A172 (cell line): Measurements from ENCODE around the gene TCERG1L. TPM values are rescaled to one million over a fixed set of nuclear protein-coding genes. Genes with fewer than 3 reads are reported as not detected.

Experiments used
- DNase-seq: peaks from one replicate; pipeline ENCODE4 v3.0.0-alpha.2; 2015; ENCODE audit warnings: low spot score
- total RNA-seq: library from RNA; depleted of rRNA; stranded (reverse); fragments of >200 nt; shearing (Covaris generic); gene quantifications from 2 replicates; pipeline ENCODE4 v1.2.3, GENCODE V29; 2014

The TCERG1L gene
- total RNA-seq, 1 experiment from 2014 or later: not detected

GRCh38 chr10:131126321-131127137, 185.0 kb downstream of the TCERG1L start:
- no peak for DNase-seq

- DNase-seq: no peak
These were observed 185.9 kb downstream of the TCERG1L start for GRCh38 chr10:131125511-131126225.

DNA sequence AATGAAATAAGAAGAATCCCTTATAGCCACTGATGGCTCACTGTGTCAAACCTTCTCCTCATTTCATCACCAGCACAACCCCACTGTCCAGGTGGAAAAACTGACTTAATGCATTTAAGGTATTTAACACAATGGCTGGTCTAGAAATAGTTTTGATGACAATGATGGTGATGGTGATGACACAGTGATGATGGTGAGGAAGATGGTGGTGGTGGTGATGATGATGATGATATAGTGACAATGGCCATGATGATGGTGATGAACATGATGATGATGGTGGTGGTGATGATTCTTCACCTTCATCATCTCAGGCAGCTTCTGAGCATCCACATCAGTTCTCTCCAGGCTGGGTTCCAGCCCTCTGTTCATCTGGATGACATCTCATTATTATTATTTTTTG, 186.6 kb downstream of the TCERG1L start:
- no peak for DNase-seq

DNA sequence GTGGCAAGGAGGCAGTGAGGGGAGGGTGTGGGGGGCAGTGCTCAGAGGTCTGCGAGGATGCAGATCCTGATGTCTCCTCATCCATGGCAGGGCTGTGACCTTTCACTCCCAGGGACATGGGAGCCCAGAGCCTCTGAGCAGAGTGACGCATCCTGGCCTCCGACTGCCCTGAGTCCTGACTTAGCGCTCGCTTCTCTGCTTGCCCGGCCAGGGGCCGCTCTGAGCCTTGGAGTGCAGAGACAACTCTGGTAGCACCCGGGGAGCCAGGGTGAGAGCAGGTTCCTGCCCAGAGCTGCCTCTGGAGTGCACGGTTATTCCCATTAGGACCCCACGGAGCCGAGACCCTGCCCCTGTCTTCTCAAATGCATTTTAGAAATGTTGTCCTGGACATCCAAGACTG, 188.0 kb downstream of the TCERG1L start:
- DNase-seq: no peak

GRCh38 chr10:131121511-131122035, 189.9 kb downstream of the TCERG1L start:
- no peak for DNase-seq

DNA sequence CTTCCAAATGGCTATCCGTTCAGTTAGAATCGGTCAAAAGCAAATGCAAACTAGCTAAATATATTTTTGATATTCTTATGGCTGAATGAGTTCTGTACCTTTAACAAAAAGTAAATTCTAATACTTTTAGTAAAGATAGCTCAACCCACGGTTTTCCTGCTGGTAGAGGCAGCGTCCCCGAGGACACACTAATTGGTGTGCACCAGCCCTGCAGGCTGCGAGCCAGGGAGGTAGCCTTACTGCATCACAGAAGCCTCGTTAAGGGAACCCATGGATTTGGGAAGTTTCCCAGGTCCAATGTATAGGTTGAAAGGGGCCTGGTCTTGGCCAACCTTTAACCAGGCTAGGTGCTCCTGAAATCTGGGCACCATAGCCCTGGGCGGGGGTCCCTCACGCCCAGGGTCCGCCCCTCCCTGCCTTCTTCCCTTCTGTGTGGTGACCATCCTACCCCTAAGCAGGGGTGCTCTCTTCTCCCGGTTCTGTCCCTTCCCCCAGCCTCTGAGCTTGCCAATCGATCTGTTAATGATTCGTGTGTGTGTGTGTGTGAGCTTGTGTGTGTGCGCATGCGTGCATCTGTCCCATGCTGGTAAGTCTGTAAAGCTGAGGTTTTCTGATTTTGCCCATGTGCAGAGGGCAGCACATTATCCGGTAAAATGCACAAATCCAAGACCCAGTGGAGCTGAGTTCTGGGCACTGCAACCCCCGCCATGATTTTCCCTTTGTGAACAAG, 191.7 kb downstream of the TCERG1L start:
- no peak for DNase-seq

GRCh38 chr10:131117416-131118212, 193.9 kb downstream of the TCERG1L start:
- DNase-seq: no peak

GRCh38 chr10:131116991-131117375, 194.5 kb downstream of the TCERG1L start:
- DNase-seq: no peak

DNA sequence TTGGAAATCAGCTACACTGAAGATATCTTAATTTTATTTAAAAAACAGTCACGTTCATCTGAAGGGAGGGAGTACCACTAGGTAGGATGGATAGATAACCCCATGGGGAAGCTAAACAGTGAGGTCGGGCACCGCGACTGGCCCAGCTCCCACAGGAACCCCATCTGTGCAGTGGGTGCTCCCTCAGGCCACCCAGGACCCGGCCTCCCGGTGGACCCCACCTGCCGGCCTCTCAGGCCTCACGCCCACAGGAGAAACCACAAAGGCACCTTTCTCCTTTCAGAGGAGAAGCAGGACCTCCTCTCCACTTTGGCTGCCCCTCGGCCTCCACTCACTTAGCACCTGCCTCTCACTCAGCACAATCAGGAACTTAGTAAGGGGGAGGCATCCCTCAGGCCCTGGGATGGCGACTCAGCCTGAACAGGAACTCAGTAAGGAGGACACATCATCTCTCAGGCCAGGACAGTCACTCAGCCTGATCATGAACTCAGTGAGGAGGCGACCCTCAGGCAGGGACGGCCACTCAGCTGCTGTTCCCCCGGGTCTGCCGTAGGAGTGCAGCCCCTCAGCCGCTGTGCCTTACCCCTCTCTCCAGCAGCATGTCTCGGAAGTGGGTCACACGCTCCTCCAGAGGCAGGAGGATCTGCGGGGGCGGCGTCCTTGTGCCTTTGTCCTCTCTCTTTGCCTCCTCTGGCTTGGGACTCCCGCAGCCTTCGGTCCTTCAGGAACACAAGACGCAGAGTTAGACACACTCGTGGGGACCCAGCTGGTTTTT, 195.1 kb downstream of the TCERG1L start:
- no peak for DNase-seq

- no peak for DNase-seq
These were observed 195.7 kb downstream of the TCERG1L start for GRCh38 chr10:131115801-131116200.

- DNase-seq: no peak
These were observed 196.2 kb downstream of the TCERG1L start for GRCh38 chr10:131115321-131115720.

DNA sequence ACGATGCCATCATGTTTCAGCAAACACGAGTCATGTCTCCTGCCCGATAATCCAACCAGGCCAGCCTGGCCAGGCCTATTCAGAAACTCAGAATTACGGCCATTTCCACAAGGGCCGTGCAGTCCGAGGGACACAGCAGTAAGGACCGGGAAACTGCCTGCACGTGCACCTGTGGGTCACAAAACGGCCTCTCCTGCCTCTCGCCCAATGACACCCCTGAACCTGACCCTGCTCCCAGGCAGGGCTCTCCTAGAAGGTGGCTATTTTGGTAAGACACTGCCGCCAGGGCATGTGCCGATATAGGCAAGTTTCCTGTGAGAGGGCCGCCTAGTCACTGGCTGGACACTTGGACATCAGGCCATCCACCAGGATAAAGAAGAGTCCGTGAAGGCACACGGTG, 196.7 kb downstream of the TCERG1L start:
- no peak for DNase-seq

DNA sequence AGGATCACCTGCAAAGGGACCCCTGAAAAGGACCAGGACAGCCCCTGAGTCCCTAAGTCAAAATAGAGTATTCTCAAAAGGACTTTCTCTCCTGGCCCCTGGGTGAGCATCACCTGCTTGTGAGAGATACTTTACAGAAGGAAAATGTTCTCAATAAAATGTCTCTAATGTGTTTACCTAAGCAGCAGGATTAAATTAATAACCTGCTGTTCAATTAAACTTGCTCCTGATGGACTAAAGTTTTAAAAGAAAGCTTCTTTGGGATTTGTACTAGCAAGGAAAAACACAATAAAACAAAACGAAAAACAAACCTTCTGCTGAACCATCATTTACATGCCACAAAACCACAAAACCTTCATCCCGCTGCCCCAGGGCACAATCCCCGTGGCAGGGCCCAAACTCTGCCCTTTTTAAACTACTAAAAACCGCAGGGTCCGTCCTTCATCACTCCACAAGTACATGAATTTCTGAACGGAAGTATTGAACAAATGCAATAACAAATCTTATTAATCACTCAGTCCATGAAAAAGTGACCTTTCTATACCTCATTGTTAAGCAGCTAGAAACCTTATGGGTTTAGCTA, 197.7 kb downstream of the TCERG1L start:
- no peak for DNase-seq

DNA sequence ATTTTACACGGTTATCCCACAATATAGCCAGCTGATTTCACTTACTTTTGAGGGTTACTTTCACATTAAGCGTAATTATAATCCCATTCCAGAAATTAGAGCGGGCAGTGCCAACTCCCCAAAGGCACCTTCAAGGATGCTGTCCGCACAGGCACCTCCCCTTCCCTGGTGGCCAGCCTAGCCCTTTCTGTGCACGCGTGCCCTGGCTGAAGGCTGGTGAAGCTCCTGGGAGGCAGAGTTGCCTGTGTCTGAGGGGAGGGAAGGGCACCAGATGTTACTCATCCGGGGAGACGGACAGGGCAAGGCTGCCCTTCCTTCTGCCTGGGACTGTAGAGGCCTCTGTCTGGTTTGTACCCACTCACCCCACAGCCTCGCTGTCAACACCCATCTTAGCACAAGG, 198.4 kb downstream of the TCERG1L start:
- no peak for DNase-seq

GRCh38 chr10:131112691-131113090, 198.8 kb downstream of the TCERG1L start:
- no peak for DNase-seq

DNA sequence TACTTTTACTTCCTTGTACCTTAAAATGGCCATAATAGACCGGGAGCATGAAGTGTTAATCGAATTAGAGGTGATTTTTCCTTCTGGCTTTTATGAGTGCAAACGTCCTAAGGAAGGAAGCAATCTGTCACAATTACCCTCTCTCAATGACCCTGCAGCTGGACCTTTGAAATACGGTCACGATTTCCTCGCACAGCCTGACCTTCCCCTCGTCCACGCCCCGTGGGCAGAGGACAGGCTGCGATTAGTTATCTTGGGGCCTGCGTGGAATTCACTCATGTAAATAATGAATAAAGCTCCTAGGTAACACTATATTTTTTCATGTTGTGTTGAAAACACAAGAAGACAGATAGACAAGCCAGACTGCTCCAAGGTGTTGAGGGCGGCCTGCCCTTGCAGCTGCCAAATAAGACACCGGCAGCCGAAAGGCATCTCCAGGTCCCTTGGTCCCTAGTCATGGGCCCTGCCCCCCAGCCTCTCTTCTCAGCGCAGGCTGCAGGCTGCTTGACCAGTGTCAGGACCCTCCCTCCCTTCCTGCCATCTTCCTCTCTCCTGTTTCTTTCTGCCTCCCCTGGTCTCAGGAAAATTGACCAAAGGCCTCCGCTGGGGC, 199.9 kb downstream of the TCERG1L start:
- no peak for DNase-seq

DNA sequence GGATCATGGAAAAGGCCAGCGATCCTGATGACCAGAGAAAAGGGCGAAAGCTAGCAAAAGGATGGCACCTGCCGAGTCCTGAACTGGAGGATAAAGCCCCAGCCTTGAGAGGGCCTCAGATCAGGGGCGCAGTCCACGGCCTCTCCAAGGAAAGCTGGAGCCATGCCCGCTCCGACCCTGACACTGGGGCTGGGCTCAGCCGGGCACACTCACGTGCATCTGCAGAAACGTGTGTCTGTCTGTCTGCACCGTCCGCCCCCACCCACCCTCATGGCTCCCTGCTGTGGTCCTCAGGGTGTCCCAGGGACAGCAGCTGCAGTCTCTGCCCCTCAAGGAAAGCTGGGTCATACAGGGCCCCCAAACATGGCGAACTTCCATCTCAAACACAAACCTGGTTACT, 200.5 kb downstream of the TCERG1L start:
- no peak for DNase-seq

DNA sequence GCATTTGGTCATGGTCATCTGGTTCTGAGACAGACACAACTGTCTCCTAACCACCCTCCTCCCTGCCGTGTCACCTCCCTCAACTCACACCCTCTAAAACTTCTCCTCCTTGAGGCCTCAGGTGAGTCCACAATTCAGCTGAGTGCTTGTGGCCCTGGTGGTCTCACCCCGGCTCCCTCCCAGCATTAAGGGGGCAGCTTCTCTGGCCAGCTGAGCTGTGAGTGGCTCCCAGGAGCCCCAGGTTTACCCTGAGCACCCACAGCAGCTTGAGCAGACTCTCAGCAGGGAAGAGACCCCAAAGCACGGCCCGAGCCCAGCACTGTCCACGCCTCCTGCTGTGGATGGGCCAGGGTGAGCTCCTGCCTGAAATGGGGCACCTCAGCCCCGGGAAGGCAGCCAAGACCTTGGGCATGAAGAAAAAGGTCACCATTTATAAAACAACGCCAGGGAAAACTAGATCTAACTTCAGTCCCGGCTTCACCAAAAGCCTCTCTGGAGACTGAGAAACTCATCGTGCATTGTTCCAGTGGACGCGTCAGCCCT, 201.2 kb downstream of the TCERG1L start:
- no peak for DNase-seq

DNA sequence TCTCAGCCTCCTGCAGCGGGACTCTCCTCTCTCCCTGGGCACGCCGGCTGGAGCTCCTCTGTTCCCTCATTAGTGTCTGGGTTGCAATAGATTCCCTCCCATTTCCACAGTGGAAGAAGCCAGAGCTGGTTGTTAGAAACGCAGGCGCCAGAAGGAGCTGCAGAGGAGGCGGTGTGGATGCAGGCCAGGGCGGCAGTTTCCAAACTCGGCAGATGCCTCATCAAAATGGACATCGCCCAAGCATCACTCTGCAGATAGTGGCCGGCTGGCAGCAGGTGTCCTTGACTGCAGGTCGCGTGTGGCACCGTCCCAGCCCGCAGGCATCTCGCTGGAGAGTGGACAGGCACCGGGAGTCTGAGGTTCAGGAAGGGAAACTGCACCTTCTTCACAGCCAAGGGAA, 201.8 kb downstream of the TCERG1L start:
- DNase-seq: no peak

GRCh38 chr10:131109291-131109690, 202.2 kb downstream of the TCERG1L start:
- DNase-seq: no peak
